Activated CD4-positive, CD25-positive, alpha-beta regulatory T cell treated with anti-CD3 and anti-CD28 coated beads, Interleukin-2, amount 50 U/mL, for 24 hours (primary cell): ENCODE measurements around the gene CC2D1B.

Experiments used
- ATAC-seq, 2 donors: fragments of 150-1000 bp; cut with Tn5 transposase; one replicate each; pipeline ENCODE4 v1.10.0; 2021; ENCODE audit warnings: mild to moderate bottlenecking in 1 of 2, moderate library complexity in 1 of 2

The CC2D1B gene

GRCh38 chr1:52359676-52360594 is 6.1 kb downstream of the CC2D1B start:
- no peak for ATAC-seq

- no peak for ATAC-seq
Observed at GRCh38 chr1:52358851-52359497, 7.0 kb downstream of the CC2D1B start.

- ATAC-seq, result no peak
Observed at GRCh38 chr1:52357397-52357796, 8.6 kb downstream of the CC2D1B start.

GRCh38 chr1:52356818-52357355 is 9.1 kb downstream of the CC2D1B start:
- ATAC-seq, result no peak

- ATAC-seq, result no peak
Observed at GRCh38 chr1:52355847-52356505, 10.0 kb downstream of the CC2D1B start.

- ATAC-seq, result no peak
Observed at GRCh38 chr1:52355436-52355835, 10.6 kb downstream of the CC2D1B start.

- ATAC-seq, result no peak
Observed at GRCh38 chr1:52352690-52353089, 13.3 kb downstream of the CC2D1B start.

GRCh38 chr1:52348704-52349300 is 17.2 kb downstream of the CC2D1B start:
- no peak for ATAC-seq

- ATAC-seq, result no peak
Observed at GRCh38 chr1:52346653-52347052, 19.4 kb downstream of the CC2D1B start.

GRCh38 chr1:52345252-52345651 is 20.8 kb downstream of the CC2D1B start:
- no peak for ATAC-seq

GRCh38 chr1:52343979-52344378 is 22.0 kb downstream of the CC2D1B start:
- no peak for ATAC-seq

GRCh38 chr1:52341655-52342260 is 24.2 kb downstream of the CC2D1B start:
- no peak for ATAC-seq

- ATAC-seq, result no peak
Observed at GRCh38 chr1:52337439-52337838, 28.6 kb downstream of the CC2D1B start.

GRCh38 chr1:52334906-52335528 is 31.0 kb downstream of the CC2D1B start:
- ATAC-seq, result no peak

GRCh38 chr1:52332411-52332810 is 33.6 kb downstream of the CC2D1B start:
- no peak for ATAC-seq

GRCh38 chr1:52328615-52329014 is 37.4 kb downstream of the CC2D1B start:
- ATAC-seq, result no peak

GRCh38 chr1:52325786-52326185 is 40.2 kb downstream of the CC2D1B start:
- no peak for ATAC-seq

- ATAC-seq, result no peak
Observed at GRCh38 chr1:52323731-52324130, 42.3 kb downstream of the CC2D1B start.

- no peak for ATAC-seq
Observed at GRCh38 chr1:52321061-52321460, 44.9 kb downstream of the CC2D1B start.

- no peak for ATAC-seq
Observed at GRCh38 chr1:52306227-52307006, 59.6 kb downstream of the CC2D1B start.
